GF-D8 (cell line): ENCODE measurements around the gene CFAP61.

Experiments used
- DNase-seq: peaks from one replicate; lab custom pipeline; 2025; lab: John Stamatoyannopoulos, UW

CFAP61 gene

GRCh38 chr20:20274821-20275220 lies 222.5 kb downstream of the CFAP61 start:
- no peak for DNase-seq

- no peak for DNase-seq
Measured at GRCh38 chr20:20275636-20276035, 223.3 kb downstream of the CFAP61 start.

- no peak for DNase-seq
Measured at GRCh38 chr20:20276811-20277530, 224.6 kb downstream of the CFAP61 start.

- DNase-seq = no peak
Measured at GRCh38 chr20:20277894-20278335, 225.6 kb downstream of the CFAP61 start.

- no peak for DNase-seq
Measured at GRCh38 chr20:20286061-20286460, 233.7 kb downstream of the CFAP61 start.

- DNase-seq = no peak
Measured at GRCh38 chr20:20289331-20289730, 237.0 kb downstream of the CFAP61 start.

- no peak for DNase-seq
Measured at GRCh38 chr20:20292472-20292871, 240.1 kb downstream of the CFAP61 start.

- DNase-seq = no peak
Measured at GRCh38 chr20:20293141-20293540, 240.8 kb downstream of the CFAP61 start.

GRCh38 chr20:20293691-20294385 lies 241.5 kb downstream of the CFAP61 start:
- DNase-seq = no peak

GRCh38 chr20:20295621-20296498 lies 243.5 kb downstream of the CFAP61 start:
- no peak for DNase-seq

- DNase-seq = no peak
Measured at GRCh38 chr20:20297181-20297580, 244.8 kb downstream of the CFAP61 start.

GRCh38 chr20:20297752-20298151 lies 245.4 kb downstream of the CFAP61 start:
- DNase-seq = no peak

- no peak for DNase-seq
Measured at GRCh38 chr20:20299904-20300303, 247.6 kb downstream of the CFAP61 start.

- DNase-seq = no peak
Measured at GRCh38 chr20:20303320-20303719, 251.0 kb downstream of the CFAP61 start.

GRCh38 chr20:20303742-20304141 lies 251.4 kb downstream of the CFAP61 start:
- DNase-seq = no peak

GRCh38 chr20:20304942-20305341 lies 252.6 kb downstream of the CFAP61 start:
- no peak for DNase-seq

- DNase-seq = no peak
Measured at GRCh38 chr20:20312562-20312961, 260.2 kb downstream of the CFAP61 start.

- DNase-seq = no peak
Measured at GRCh38 chr20:20317195-20317594, 264.9 kb downstream of the CFAP61 start.

GRCh38 chr20:20317621-20318364 lies 265.5 kb downstream of the CFAP61 start:
- no peak for DNase-seq

GRCh38 chr20:20318365-20319161 lies 266.2 kb downstream of the CFAP61 start:
- DNase-seq = peak; percentile 83

- no peak for DNase-seq
Measured at GRCh38 chr20:20321134-20321533, 268.8 kb downstream of the CFAP61 start.
